GM18517 (cell line): ENCODE results near the gene MKNK1.

Experiments
- ATAC-seq: cut with Tn5 transposase; IDR thresholded peaks from one replicate; pipeline ENCODE4 v1.9.1; 2021; ENCODE audit warnings: mild to moderate bottlenecking, moderate library complexity; ENCODE audit not compliant: unreplicated experiment

The MKNK1 gene

DNA sequence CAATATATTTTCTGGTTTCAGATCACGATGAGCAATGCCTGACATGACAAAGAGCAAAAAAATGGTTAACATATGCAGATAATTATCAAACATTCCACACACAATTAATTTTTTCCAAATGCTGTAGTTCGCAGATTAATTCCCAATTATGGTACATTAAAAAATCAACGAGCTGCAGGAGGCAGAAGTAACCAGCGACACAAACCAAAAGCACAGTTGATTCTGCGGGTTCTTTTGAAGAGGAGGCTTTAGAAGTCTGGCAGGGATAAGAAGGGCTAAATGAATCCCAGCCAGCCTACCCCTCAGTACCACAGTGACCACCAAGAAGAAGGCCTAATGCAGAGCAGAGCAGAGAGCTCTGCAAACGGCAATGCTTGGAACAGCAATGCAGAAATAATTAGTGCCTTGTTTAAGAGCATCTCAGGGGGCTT, 35.6 kb downstream of the MKNK1 start:
- no peak for ATAC-seq

DNA sequence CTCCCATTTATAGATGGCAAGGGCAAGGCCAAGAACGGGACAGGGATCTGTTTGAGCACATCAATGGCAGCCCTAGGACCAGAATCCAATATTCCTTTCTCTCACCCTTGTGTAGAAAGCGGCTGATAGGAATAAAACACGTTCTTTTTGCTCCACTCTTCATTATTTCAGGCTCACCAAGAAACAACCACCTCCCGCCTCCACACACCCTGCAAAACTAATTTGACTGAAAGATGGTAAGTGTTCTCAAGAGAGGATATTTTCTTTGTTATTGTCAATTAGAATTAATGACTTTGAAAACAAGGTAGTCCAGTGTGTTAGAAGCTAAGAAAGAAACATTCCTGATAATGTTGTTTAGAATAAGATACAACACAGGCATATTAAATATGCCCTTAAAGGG, 40.7 kb downstream of the MKNK1 start:
- ATAC-seq = no peak

DNA sequence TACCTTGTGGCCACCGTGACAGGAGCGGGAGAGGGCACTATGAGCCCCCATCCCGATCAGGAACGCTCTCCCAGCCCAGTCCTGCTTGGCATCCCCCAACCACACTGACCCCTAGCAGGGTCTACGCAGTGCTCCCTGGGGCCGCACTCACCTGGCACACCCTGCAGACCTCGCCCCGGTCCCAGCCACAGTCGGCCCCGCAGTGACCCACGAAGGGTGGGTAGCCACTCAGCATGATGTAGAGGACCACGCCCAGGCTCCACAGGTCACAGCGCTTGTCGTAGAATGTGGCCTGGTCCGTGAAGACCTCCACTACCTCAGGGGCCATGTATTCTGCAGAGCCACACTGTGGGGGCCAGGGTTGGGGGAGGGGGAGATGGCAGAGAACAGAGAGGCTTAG, 41.6 kb downstream of the MKNK1 start:
- no peak for ATAC-seq

DNA sequence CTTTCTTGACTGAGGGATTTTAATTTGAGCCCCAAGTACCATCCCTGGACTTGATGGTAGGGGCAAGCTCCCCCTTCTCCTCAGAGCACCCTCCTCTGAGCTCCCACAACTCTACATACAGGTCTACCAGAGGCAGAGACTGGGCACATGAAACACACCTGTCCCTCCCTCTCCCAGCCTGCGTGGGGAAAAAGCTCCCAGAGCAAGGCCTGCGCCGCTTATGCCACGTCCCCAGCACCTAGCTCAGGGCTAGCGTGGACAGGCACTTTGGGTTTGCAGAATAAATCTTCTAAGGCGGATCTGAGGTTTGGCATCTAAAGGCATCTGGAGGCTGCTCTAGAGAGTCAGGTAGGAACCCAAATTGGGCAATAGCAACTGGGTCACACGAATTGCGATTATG, 45.1 kb downstream of the MKNK1 start:
- no peak for ATAC-seq

DNA sequence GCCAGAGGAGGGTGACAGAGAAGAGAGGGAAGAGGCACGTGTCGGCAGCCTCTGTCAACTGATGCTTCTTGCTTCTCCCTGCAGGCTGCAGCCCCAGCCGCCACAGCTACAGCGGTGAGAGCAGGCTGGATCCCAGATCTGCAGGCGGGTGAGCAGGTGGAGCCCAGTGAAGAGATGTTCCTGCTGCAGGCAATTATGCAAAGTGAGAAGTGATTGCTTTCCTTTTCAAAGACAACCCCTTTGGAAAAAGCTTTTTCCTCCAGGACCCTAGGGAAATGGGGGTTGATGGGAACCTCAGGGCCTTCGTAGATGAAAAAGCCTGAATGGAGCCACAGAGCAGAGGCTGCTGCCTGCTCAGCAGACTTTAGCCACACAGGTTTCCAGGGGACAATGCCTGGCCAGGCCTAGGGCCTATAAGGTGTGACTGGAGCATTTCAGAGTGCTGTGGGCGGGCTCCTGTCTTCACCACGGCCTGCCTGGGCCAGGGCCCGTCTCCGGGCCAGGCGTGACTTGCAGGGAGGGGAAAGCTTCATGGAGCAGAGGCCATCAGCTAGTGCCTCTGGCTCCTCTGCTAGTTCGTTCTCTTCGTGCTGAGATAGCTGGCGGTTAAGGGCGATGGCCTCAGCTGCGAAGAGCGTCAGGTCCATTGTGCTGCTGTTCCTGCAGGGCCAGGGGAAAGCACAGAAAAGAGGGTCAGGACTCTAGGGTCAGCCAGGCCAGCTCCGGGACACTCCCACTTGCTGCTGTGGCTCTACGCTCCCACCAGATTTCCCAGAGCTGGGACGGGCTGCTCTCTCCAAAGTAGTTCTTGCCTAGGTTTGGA, 45.7 kb downstream of the MKNK1 start:
- ATAC-seq = no peak

DNA sequence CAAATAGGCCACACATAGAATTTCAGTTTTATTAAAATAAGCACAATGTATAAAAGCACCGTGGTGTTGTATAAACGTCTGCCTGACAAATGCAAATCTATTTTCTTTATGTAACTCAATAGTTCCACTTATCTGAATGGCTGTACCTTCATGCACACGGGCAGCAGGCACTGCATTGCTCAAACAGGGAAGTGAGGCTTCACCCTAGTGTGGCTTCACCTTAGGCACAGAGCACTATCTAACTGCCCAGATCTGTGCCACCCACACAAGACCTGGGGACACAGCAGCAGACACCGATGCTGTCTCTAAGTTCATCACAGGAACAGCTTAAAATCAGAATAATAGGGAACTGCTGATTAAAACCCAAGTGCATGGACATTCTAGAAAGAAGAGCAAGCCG, 46.7 kb downstream of the MKNK1 start:
- no peak for ATAC-seq

DNA sequence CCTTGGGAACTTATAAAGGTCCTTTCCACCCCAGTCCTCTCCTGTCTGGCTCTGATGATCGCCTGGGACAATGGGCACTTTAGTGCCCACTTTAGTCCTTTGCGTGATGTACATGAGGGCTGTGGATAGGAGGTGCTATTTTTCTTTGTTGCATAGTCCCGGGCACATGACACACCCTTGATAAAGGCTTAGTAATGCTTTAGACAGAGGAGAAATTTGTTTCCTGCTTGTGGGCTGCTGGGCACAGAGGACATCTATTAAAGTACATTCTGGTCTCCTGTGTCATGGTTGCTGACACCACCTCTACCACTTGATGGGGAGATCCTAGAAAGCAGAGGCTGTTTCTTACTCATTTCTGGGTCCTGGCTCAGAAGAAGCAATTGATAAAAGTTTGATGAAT, 47.2 kb downstream of the MKNK1 start:
- no peak for ATAC-seq

DNA sequence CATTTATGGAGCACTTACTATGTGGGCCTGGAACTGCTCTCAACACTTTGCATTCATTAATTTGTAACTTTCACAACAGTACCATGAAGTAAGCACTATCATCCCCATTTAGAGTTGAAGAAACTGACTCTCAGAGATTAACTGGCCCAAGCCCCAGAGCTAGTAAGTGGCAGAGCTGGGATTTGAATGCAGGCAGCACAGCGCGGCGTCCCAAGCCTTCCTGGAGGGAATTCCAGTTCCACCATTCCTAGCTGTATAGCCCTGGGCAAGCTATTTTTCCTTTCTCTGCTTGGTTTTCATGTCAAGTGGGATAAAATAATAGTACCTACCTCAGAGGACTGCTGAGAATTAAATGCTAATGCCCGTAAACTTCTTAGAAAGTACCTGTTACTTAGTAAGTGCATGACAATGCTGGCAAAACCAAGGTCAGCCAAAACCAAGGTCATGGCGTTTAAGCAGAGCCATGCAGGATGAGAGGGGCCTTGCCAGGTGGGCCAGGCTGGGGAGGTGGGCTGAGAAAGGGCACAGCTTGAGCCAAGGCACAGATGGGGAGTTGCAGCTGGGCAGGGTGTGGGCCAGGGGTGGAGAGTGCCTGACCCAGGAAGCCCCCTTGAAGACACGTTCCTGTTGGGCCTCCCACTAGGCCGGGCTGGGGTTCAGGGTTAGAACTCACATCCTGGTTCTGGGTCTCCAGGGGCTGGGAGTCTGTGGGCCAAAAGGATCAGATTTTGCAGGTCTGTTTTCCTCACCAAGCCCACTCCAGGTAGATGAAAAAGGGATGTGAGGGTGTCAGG, 48.0 kb downstream of the MKNK1 start:
- ATAC-seq = no peak

DNA sequence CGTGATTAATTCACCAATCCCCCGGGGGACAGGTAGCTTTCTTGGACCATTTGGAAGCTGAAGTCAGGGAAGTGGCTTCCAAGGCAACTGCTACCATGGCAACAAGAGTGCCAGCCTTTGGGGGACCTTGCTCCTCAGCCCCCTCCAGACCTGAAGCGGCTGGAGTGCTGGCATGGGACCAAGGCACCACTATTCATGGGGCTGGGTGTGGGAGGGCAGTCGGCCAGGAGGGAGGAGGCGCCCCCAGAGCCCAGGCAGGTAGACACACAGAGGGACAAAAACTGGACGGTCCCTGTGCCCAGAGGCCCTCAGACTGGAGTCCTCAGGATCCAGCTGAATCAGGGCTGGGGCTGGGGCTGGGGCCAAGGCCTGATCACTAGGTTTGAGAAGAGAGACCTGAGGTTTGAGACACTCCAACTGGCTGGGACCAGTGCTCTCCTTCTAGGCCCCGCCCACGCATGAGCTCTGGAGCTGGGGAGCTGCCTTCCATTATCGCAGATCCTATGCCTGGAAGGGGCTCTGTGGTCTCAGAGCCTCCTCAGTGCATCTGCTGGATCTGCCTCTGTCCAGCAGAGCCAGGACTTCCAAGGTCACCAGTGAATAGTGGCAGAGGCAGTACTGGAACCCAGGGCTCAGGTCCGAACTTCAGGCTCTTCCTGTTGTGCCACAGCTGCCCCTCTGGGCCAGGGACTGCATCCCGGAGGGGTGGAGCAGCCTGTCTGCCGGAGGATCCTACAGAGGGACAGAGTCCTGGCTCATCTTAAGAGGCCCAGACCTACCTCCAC, 49.3 kb downstream of the MKNK1 start:
- ATAC-seq = no peak

DNA sequence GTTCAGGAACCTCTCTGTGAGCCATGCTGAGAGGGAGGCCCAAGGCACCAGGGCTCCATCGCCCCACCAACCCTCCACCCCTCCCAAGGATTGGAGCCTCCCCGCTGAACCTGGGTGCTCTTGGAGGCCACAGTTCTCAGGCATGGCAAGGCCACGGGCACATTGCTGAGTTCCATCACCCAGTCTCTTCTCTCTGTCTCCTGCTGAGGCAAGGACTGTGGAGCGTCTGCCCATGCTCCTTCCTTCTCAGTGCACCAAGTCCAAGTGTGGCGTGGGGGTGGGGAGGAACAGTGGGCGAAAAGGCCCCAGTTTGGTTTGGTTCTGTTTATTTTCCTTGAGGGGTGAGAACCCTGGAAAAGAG, 49.9 kb downstream of the MKNK1 start:
- ATAC-seq = no peak

DNA sequence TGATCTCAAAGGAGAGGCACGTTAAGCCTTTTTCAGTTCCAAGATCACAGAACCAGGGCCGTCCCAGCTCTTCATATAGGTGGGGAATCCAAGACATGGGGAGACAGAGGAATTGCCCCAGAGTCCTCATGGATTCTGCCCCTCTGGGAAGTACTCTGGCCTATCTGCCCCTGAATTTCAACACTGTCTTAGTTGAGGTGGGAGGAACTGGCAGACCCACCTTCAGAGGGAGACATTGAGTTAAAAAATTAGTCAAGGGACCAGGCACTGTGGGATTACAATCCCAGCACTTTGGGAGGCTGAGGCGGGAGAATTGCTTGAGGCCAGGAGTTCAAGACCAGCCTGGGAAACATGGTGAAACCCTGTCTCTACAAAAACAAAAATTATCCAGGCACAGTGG, 50.6 kb downstream of the MKNK1 start:
- no peak for ATAC-seq

DNA sequence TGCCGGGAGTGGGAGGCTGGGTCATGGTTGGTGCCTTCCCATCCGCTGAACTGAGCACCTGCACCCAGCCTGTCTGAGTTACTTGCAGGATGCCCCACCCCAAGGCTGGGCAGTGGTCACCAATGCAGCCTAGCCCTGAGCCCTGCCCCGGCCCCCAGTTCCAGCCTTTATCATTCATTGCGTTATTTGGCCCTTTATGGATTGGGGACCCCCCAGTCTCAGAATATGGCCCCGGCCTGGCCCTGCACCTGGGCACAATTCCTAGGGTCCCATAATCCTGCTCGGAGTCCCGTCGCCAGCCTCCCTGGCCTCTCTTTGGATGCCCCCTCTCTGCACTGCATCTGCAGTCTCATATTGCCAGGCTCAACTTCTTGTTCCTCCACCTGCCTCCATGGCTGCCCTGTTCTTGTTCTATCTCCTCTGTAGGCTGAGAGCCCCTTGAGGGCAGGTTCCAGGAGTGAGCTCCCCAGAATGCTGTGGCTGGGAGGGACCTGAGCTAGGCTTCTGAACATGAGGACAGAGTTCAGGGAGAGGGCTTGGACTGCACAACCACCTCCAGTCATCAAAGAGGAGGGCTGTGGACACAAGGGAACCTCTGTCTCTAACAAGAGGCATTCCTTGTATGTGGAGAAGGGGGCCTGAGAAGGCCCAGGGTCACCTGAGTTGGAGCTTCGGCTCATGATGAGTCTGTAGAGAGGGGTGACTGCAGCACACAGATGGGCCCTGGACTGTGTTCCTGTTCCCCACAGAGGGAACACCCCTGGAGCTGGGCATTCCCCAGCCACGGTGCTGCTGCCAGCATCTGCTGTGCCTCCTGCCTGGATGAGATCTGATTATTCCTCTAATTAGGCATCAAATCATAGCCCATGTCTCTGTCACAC, 51.5 kb downstream of the MKNK1 start:
- no peak for ATAC-seq

DNA sequence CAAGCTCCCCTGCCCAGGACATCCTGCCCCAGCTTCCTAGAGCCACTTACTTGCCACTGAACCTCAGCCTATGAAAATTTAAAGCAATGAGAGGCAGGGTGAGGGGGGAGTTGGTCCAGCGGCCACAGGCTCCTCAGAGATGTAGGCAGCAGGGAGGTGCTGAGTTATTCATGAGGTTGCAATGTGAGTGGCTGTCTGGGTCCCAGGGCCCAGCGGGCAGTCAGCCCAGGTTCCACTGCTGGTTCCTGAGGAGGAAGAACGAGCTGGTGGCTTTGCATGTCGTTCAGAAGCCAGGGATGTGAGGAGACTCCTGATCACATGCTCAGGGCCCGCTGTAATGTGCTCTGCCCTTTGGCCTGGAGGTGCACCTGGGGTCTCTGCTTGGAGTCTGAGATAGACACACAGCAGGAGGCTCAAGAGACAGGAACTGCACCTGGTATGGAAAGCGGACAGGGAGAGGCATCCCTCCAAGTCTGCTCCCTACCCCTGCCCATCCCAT, 52.4 kb downstream of the MKNK1 start, which contains the start of gene KNCN:
Gene KNCN (minus strand): TSS at position 51 of the 499 bp plus-strand sequence. CDS start 432 bp downstream, outside the sequence.
- ATAC-seq = no peak

DNA sequence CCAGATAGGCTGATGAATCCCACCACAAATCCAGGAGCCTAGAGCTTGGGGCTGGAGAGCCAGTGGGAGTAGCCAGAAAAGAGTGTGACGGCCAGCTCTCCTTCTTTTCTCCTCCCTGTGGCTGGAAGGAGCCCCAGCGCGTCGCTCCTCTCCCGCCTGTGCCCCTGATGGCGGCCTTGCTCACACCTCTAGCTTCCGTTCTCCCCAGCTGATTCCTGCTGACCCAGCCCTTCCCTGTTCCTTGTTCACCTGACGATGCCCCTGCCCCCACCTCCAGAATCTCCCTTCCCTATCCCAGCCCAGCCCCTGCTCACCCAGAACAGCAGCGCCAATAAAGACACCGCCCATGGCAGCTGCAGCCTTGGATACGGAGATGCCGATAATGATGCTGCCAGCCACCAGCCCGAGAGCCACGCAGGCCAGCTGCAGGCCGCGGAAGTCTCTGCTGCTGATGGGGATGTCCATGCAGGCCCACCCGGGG, 53.3 kb downstream of the MKNK1 start:
- no peak for ATAC-seq

DNA sequence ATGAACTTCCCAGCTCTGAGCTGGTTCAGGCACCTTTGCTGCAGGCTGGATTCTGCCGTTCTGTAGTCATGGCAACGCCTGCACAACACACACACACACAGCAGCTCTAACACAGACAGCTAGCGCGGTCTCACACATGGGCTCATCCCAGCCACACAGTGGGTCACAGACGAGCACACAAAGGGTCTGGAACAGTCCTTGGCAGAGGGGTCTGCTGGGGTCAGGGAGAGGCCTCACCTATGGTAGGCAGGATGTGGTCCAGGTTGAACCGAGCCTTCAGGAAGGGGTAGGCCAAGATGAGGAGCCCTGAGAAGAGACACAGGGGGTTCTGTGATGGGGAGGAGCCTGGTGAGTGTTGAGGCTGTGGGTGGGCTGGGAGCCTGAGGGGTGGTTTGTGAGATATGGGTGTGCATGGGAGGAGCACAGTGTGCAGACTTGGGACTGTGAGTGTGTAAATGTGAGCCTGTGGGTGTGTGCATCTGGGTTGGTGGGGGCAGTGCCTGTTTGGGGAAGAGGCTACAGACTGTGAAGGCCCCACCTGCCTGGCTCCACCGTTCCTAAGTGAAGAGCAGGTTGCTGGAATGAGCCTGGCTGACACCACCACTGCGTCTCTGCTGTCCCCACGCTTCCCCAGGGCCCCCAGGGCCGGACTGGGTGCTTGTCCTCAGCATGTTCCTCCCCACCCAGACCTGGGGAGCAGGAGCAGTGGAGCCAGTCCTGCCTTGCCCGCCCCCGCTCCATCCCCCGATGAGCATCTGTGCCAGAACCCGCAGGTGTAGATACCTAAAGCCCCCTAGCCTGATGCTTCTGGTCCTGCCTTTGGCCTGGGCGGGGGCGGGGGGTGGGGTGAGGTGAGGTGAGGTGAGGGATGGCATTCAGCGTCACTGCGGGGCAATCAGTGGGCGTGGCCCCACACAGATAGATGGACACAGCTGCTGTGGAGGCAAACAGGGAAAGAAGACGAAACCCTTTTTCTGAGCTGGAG, 54.1 kb downstream of the MKNK1 start:
- ATAC-seq = no peak

DNA sequence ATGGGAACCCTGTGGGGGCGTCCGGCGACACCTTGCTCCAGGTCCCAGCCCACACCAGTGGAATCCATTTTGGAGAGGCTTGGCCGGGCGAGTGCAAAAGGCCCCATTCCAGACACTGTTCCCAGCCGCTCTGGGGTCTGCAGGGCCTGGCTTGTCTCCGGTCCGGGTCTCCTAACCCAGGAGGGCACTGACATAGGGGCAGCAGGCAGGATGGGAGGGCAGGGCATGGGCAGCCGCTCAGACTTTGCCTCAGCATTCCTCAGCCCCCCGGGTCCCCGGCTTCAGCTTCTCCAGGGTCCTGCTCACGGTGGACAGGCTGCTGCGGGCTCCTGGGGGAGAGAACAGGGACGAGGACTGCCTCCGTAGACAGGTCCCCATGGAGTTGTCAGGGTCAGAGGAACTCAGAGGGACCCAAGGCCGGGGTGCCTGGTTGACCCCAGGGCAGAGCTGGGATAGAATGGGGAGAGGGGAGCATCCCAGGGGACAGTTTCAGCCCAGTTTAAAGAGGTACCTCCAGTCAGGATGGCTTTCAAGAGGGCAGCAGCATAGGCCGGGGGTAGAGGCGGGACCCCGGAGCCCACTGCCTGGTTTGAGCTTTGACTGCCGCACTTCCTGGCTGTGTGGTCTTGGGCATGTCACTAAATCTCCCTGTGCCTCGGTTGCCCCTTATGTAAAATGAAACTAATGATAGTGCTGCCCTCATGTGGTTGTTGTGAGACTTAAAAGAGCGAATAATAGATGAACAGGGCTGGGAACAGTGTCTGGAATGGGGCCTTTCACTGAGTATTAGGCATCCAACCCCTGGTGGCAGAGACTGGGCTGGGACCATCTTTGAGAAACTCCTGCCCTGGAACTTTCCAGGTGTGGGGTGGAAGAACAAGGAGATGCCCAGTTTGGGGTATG, 56.3 kb downstream of the MKNK1 start:
- ATAC-seq = no peak

DNA sequence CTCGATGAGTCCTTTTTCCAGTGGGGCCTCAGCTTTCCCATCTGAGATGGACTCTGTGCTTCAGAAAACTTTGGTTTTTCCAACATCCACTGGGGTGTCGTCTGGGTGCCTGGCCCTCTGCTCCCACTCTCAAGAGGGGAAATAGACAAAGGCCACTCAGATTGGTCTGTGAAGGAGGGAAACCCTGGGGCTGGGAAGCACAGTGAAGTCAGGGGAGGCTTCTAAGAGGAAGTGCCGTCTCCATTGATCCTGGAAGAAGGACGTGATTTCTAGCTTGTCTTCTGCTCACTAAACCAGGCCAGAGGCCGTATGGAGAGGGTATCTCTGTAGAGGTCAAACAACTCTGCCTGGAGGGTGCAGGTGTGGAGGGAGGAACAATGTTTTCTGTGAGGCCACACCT, 57.9 kb downstream of the MKNK1 start:
- no peak for ATAC-seq

DNA sequence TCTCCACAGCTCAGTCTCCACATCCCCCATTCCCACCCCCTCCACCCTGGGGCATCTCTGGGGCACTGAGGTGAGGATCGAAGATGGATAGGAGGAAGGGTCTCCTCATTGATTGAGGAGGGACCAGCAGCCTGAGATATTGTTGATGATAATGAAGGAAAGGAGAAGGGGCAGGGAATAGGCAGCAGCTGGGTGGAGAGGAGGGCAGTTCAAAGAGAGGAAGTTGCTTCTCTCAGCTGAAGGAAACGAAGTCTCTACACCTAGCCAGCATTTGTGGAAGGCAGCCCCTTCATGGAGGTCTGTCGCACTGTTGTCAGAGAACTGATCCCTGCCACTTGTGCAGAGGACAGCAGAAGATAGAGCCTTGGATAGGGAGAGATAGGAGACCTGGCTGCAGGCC, 58.3 kb downstream of the MKNK1 start:
- no peak for ATAC-seq
